ENCODE results near the gene ACSF2. TPM values are rescaled to one million over a fixed set of nuclear protein-coding genes. Genes with fewer than 3 reads are reported as not detected.

The ACSF2 gene
- total and polyA plus RNA-seq, 2 experiments from 2014 or later, result 43.1 to 47.9 TPM

- Histone ChIP-seq H3K4me2 (no peak overlapping the region), H2AFZ (no peak overlapping the region), H3K4me1 (ENCODE audit: insufficient read depth) (peaks cover 11% of the 10 kb centered on the region), H3K4me3 (no peak overlapping the region), H3K36me3 (replicated peaks; ENCODE audit: insufficient read depth, low read depth) (no peaks in the 10 kb centered on the region), H4K20me1 (ENCODE audit: insufficient read depth, poor library complexity, severe bottlenecking) (no peaks in the 10 kb centered on the region), H3K27ac (no peak overlapping the region), H3K79me2 (no peaks in the 10 kb centered on the region), H3K9me2 (replicated peaks; ENCODE audit: insufficient read depth) (no peaks in the 10 kb centered on the region), H3K27me3 (no peaks in the 10 kb centered on the region), H3K9me3 (ENCODE audit: low read depth) (no peaks in the 10 kb centered on the region)
- no peak for DNase-seq (ENCODE audit: low spot score)
- WGBS (ENCODE audit: low lambda C conversion rate, missing lambda C conversion rate), result 79% methylated on average over 13 of the region's 13 CpGs
- TF ChIP-seq EZH2phosphoT487 (IDR thresholded peaks at IDR 0.05; ENCODE audit: low read depth, severe bottlenecking, unreplicated experiment) (no peak), CTCF (IDR thresholded peaks at IDR 0.05; ENCODE audit: poor library complexity) (no peak), EZH2 (IDR thresholded peaks at IDR 0.05; ENCODE audit: borderline replicate concordance) (no peak)
These were observed 92.5 kb downstream of the ACSF2 start for GRCh38 chr17:50518384-50519023.

- TF ChIP-seq CTCF (IDR thresholded peaks at IDR 0.05; ENCODE audit: poor library complexity) (no peak), EZH2 (IDR thresholded peaks at IDR 0.05; ENCODE audit: borderline replicate concordance) (no peak), EZH2phosphoT487 (IDR thresholded peaks at IDR 0.05; ENCODE audit: low read depth, severe bottlenecking, unreplicated experiment) (no peak)
- 85% methylated on average over 8 of the region's 8 CpGs for WGBS (ENCODE audit: low lambda C conversion rate, missing lambda C conversion rate)
- Histone ChIP-seq H3K9me2 (replicated peaks; ENCODE audit: insufficient read depth) (no peaks in the 10 kb centered on the region), H3K9me3 (ENCODE audit: low read depth) (no peaks in the 10 kb centered on the region), H3K4me3 (no peak overlapping the region), H3K4me2 (no peak overlapping the region), H3K36me3 (replicated peaks; ENCODE audit: insufficient read depth, low read depth) (no peaks in the 10 kb centered on the region), H3K27ac (no peak overlapping the region), H3K4me1 (ENCODE audit: insufficient read depth) (peaks cover 10% of the 10 kb centered on the region), H2AFZ (no peak overlapping the region), H4K20me1 (ENCODE audit: insufficient read depth, poor library complexity, severe bottlenecking) (no peaks in the 10 kb centered on the region), H3K27me3 (no peaks in the 10 kb centered on the region), H3K79me2 (no peaks in the 10 kb centered on the region)
- no peak for DNase-seq (ENCODE audit: low spot score)
These were observed 93.3 kb downstream of the ACSF2 start for GRCh38 chr17:50519141-50519834.

- H3K27me3 ChIP-seq, result no peaks in the 10 kb centered on the region
- no peaks in the 10 kb centered on the region for H4K20me1 ChIP-seq (ENCODE audit: insufficient read depth, poor library complexity, severe bottlenecking)
- H3K4me2 ChIP-seq, result no peak overlapping the region
- H3K4me1 ChIP-seq (ENCODE audit: insufficient read depth), result no peaks in the 10 kb centered on the region
- WGBS (ENCODE audit: low lambda C conversion rate, missing lambda C conversion rate), result 76% methylated on average over 2 of the region's 2 CpGs
- no peak overlapping the region for H3K4me3 ChIP-seq
- H3K9me3 ChIP-seq (ENCODE audit: low read depth), result no peaks in the 10 kb centered on the region
- no peak overlapping the region for H3K27ac ChIP-seq
- no peak for TF ChIP-seq EZH2phosphoT487 (IDR thresholded peaks at IDR 0.05; ENCODE audit: low read depth, severe bottlenecking, unreplicated experiment)
- TF ChIP-seq EZH2 (IDR thresholded peaks at IDR 0.05; ENCODE audit: borderline replicate concordance), result no peak
- TF ChIP-seq CTCF (IDR thresholded peaks at IDR 0.05; ENCODE audit: poor library complexity), result no peak
- no peaks in the 10 kb centered on the region for H3K36me3 ChIP-seq (replicated peaks; ENCODE audit: insufficient read depth, low read depth)
- no peak for DNase-seq (ENCODE audit: low spot score)
- no peaks in the 10 kb centered on the region for H3K9me2 ChIP-seq (replicated peaks; ENCODE audit: insufficient read depth)
- H3K79me2 ChIP-seq, result no peaks in the 10 kb centered on the region
- no peak overlapping the region for H2AFZ ChIP-seq
These were observed 94.5 kb downstream of the ACSF2 start for GRCh38 chr17:50520483-50520882.
